HG03095 (cell line): Measurements from ENCODE around the gene C4orf50.
"Not testable (repeated sequence)": the region's sequence is repeated elsewhere in the genome, so short reads cannot be mapped to it uniquely, and the experiment has no call there.

Experiments
- ATAC-seq: cut with Tn5 transposase; IDR thresholded peaks from one replicate; pipeline ENCODE4 v1.9.1; 2021; ENCODE audit warnings: moderate library complexity; ENCODE audit not compliant: unreplicated experiment

C4orf50 gene

GRCh38 chr4:5952975-5953951 is 65.0 kb downstream of the C4orf50 start:
- ATAC-seq: no peak

GRCh38 chr4:5952286-5952974 is 65.8 kb downstream of the C4orf50 start:
- no peak for ATAC-seq

GRCh38 chr4:5946653-5947052 is 71.6 kb downstream of the C4orf50 start:
- ATAC-seq: not testable (repeated sequence)

- no peak for ATAC-seq
These were observed 72.3 kb downstream of the C4orf50 start for GRCh38 chr4:5945936-5946335.

- no peak for ATAC-seq
These were observed 73.1 kb downstream of the C4orf50 start for GRCh38 chr4:5945171-5945570.

- ATAC-seq: no peak
These were observed 74.7 kb downstream of the C4orf50 start for GRCh38 chr4:5943561-5943960.

GRCh38 chr4:5942947-5943346 is 75.3 kb downstream of the C4orf50 start:
- ATAC-seq: no peak

GRCh38 chr4:5941601-5942000 is 76.6 kb downstream of the C4orf50 start:
- no peak for ATAC-seq

GRCh38 chr4:5940470-5941203 is 77.6 kb downstream of the C4orf50 start:
- no peak for ATAC-seq

GRCh38 chr4:5933996-5934831 is 84.0 kb downstream of the C4orf50 start:
- ATAC-seq: no peak

GRCh38 chr4:5933116-5933515 is 85.1 kb downstream of the C4orf50 start:
- no peak for ATAC-seq

GRCh38 chr4:5932035-5932568 is 86.1 kb downstream of the C4orf50 start:
- no peak for ATAC-seq

GRCh38 chr4:5931526-5931925 is 86.7 kb downstream of the C4orf50 start:
- ATAC-seq: no peak

- ATAC-seq: no peak
These were observed 87.4 kb downstream of the C4orf50 start for GRCh38 chr4:5930876-5931275.

GRCh38 chr4:5930456-5930855 is 87.8 kb downstream of the C4orf50 start:
- no peak for ATAC-seq

GRCh38 chr4:5928844-5929420 is 89.3 kb downstream of the C4orf50 start:
- ATAC-seq: no peak

GRCh38 chr4:5928274-5928673 is 90.0 kb downstream of the C4orf50 start:
- no peak for ATAC-seq

- ATAC-seq: no peak
These were observed 90.5 kb downstream of the C4orf50 start for GRCh38 chr4:5927747-5928146.

- no peak for ATAC-seq
These were observed 91.1 kb downstream of the C4orf50 start for GRCh38 chr4:5927116-5927515.

- no peak for ATAC-seq
These were observed 91.6 kb downstream of the C4orf50 start for GRCh38 chr4:5926598-5926997.
